Measurements from ENCODE around the gene FOCAD. TPM values are rescaled to one million over a fixed set of nuclear protein-coding genes. Genes with fewer than 3 reads are reported as not detected.

FOCAD gene
- total and polyA plus RNA-seq, 2 of the 8 experiments (the other 6 are each of a cell fraction or from before 2014, with no cell fraction given): 22.0 to 38.4 TPM

GRCh38 chr9:20880271-20880670 is 196.2 kb downstream of the FOCAD start (continued):
- TF ChIP-seq CHD7 (IDR thresholded peaks at IDR 0.05; ENCODE audit: insufficient replicate concordance, low read length): no peak
- no peak for TF ChIP-seq TEAD4 (IDR thresholded peaks at IDR 0.05; ENCODE audit: low read depth, low read length)
- TF ChIP-seq RNF2 (IDR thresholded peaks at IDR 0.05; ENCODE audit: borderline replicate concordance, low read depth, low read length, missing control alignments, poor library complexity, severe bottlenecking): no peak
- TF ChIP-seq JUND (IDR thresholded peaks at IDR 0.05; ENCODE audit: low read length): no peak
- TF ChIP-seq BRCA1 (IDR thresholded peaks at IDR 0.05; ENCODE audit: low read depth, low read length): no peak
- TF ChIP-seq TBP (IDR thresholded peaks at IDR 0.05; ENCODE audit: low read depth, low read length): no peak
- no peak for TF ChIP-seq EZH2 (IDR thresholded peaks at IDR 0.05; ENCODE audit: low read depth, low read length, severe bottlenecking)
- TF ChIP-seq HDAC2 (IDR thresholded peaks at IDR 0.05; ENCODE audit: borderline replicate concordance in 1 of 2, low read depth in 2 of 2, low read length in 2 of 2): no peak
- TF ChIP-seq CHD2 (IDR thresholded peaks at IDR 0.05; ENCODE audit: low read length): no peak
- TF ChIP-seq ZNF274 (IDR thresholded peaks at IDR 0.05; ENCODE audit: borderline replicate concordance, extremely low read depth, low read length): no peak
- no peak for TF ChIP-seq YY1 (IDR thresholded peaks at IDR 0.05; ENCODE audit: low read depth, low read length)
- TF ChIP-seq HDAC6 (IDR thresholded peaks at IDR 0.05; ENCODE audit: low read depth, low read length): no peak

Measured in H1 (cell line).